GM12891 (cell line): ENCODE measurements around the gene MEF2D.

Source experiments
- DNase-seq: peaks from one replicate; pipeline ENCODE4 v3.0.0; 2011; ENCODE audit warnings: low spot score; ENCODE audit not compliant: insufficient read length
- FAIRE-seq: peaks from 2 replicates; lab custom pipeline; 2011; peaks lifted over from hg19 to GRCh38; lab: Jason Lieb, UNC
- PAX5 ChIP-seq: IDR thresholded peaks from 2 replicates; pipeline ENCODE4 v1.6.1; 2011; ENCODE audit warnings: low read length, moderate library complexity, mild to moderate bottlenecking; ENCODE audit not compliant: insufficient read depth, severe bottlenecking
- POLR2A ChIP-seq: IDR thresholded peaks from 2 replicates; pipeline ENCODE4 v1.6.1; 2011; ENCODE audit warnings: low read depth, low read length, control low read depth
- POLR2AphosphoS5 ChIP-seq: IDR thresholded peaks from 2 replicates; pipeline ENCODE4 v1.6.1; 2011; ENCODE audit warnings: low read depth, low read length, control low read depth
- POU2F2 ChIP-seq: IDR thresholded peaks from 2 replicates; pipeline ENCODE4 v1.6.1; 2011; ENCODE audit warnings: low read depth, mild to moderate bottlenecking, control low read depth, low read length, moderate library complexity
- SPI1 ChIP-seq: IDR thresholded peaks from 2 replicates; pipeline ENCODE4 v1.6.1; 2011; ENCODE audit warnings: low read depth, low read length, control low read depth
- TAF1 ChIP-seq: IDR thresholded peaks from 2 replicates; pipeline ENCODE4 v1.6.1; 2011; ENCODE audit warnings: low read depth, low read length, control low read depth

Gene MEF2D

GRCh38 chr1:156491151-156491949 lies 9.2 kb downstream of the MEF2D start:
- FAIRE-seq: peak; percentile 81
- TF ChIP-seq POLR2A (no peak), POLR2AphosphoS5 (0 out of 2 replicates have a peak, but pooled peaks have one; percentile 43), SPI1 (peak; percentile 41), POU2F2 (peak; percentile 100), TAF1 (no peak), PAX5 (no peak)
- DNase-seq: no peak

DNA sequence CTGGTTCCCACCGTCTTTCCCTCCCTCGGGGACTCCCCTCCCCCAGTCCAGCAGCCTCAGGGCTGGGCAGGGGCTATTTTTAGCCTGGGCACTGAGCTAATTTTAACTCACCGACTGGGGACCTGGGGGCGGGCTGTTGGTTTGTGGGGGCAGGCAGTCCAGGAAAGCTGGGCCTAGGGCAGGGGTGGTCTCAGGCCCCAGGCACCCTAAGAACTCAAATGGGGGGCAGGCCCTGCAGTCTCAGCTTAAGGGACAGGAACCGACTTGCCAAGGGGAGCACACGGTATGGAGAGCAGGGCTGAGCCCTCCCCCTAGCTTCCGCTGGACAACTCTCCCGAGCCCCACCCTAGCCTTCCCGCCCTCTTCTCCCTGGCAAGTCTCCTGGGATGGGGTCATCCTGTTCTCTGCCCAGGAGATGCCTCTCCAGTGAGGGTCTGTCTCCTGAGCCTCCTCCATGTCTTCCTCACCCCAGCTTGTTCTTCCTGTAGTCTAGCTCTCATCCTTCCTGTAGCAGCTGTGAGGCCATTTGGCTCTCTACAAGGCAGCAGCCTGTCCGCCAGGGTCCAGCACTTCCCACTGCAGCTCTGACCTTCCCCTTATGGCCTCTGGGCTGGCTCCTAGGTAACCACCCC lies 10.1 kb downstream of the MEF2D start:
- TF ChIP-seq POLR2A: no peak
- no peak for DNase-seq
- FAIRE-seq: no peak

- DNase-seq (no peak), FAIRE-seq (no peak)
- TF ChIP-seq TAF1 (no peak), POU2F2 (no peak), POLR2AphosphoS5 (no peak), SPI1 (no peak), POLR2A (no peak), PAX5 (no peak)
Measured at GRCh38 chr1:156489935-156490293, 10.7 kb downstream of the MEF2D start.

GRCh38 chr1:156489166-156489934 lies 11.2 kb downstream of the MEF2D start:
- TF ChIP-seq TAF1: 0 out of 2 replicates have a peak, but pooled peaks have one; percentile 12
- TF ChIP-seq POU2F2: peak; percentile 37; the same call in 1 of the 2 replicates
- peak; percentile 59; the same call in 1 of the 2 replicates for TF ChIP-seq POLR2A
- TF ChIP-seq PAX5: no peak
- no peak for TF ChIP-seq SPI1
- no peak for TF ChIP-seq POLR2AphosphoS5
- peak; percentile 13 for FAIRE-seq
- DNase-seq: no peak

- FAIRE-seq: peak; percentile 93
- no peak for DNase-seq
- TF ChIP-seq PAX5: no peak
- peak; percentile 87 for TF ChIP-seq SPI1
- TF ChIP-seq POU2F2: peak; percentile 90
- TF ChIP-seq POLR2A: peak; percentile 49; the same call in 1 of the 2 replicates
- peak; percentile 62; the same call in 1 of the 2 replicates for TF ChIP-seq POLR2AphosphoS5
- peak; percentile 32; the same call in 1 of the 2 replicates for TF ChIP-seq TAF1
Measured at GRCh38 chr1:156488566-156489165, 11.9 kb downstream of the MEF2D start.

DNA sequence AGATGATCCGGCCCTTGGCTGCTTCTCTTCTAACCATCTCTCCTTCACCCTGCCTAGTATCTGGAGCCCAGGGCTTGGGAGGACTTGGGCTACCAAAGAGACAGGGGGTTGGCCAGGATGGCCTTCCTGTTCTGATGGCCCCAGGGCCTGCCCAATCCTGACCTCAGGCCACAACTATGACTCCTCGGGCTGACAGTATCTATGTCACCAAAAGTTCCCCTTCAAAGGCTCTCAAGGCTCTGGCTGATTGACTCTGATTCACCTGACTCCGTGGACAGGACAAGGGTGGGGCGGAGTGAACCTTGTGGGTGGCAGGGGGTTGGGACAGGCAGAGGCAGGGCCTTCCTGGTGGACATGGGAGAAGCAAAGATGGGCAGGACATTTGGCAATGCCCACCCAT lies 12.7 kb downstream of the MEF2D start:
- DNase-seq (no peak), FAIRE-seq (peak; percentile 52)
- TF ChIP-seq POLR2AphosphoS5: no peak
- no peak for TF ChIP-seq PAX5
- TF ChIP-seq POU2F2: no peak
- no peak for TF ChIP-seq POLR2A
- TF ChIP-seq SPI1: no peak
- no peak for TF ChIP-seq TAF1

DNA sequence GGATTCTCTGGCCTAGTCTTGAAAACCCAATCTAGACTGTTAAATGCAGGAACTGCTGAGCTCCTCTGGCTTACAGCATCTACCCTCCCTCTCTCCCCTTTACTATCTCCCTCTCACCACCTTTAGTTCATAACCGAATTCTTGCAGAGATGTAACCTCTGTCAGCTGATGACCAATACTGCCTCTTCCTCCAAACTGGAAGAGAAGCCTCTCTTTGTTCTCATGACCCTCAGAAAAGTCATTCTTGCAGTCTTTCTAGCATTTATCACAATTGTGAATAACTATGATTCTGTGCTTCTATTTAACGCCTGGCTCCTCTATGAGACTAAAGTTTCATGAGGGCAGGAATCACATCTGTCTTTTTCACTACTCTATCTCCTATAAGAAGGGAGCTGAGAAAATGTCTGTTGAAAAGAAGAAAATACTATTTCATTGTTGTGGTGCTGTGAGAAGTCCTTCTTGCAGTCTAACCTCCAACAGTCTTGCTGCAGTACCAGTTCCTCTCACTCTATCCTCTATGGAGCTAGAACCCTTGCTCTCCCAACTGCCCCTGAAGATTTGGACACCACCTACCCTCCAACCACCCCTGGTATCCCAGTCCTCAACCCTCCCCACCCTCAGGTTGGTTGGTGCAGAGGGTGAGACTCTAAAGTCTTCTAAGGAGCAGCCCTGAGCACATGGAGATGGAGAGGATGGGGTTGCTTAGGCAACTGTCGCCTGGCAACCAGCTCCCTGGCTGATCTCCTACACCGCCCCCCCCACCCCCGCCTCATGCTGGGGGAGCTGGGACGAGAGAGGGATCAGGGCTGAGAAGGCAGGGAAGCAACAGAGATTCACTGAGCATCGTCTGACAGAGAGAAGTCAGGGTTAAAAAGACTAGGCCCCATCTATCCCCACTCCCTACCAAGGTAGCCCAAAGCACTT lies 13.9 kb downstream of the MEF2D start:
- DNase-seq (no peak), FAIRE-seq (no peak)
- TF ChIP-seq PAX5 (no peak), POLR2AphosphoS5 (no peak), POU2F2 (no peak), TAF1 (no peak; the same call in 1 of the 2 replicates), POLR2A (no peak), SPI1 (no peak)

DNA sequence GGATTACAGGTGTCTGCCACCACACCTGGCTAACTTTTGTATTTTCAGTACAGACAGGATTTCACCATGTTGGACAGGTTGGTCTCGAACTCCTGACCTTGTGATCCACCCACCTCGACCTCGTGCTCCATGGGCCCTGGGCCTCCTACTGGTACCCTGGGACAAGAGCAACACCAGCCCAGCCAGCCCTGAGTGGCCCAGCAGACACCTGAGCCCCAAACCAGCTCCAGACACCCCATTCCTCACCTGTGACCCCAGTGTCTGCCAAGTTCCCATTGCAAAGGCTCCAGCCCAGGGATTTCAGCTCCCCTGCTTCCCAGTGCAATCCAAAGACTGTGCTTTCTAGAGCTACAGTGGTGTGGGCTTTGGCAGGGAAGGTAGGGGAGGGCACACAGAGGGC lies 14.6 kb downstream of the MEF2D start:
- FAIRE-seq (no peak), DNase-seq (no peak)
- TF ChIP-seq POU2F2: no peak
- no peak for TF ChIP-seq POLR2A
- TF ChIP-seq PAX5: no peak
- TF ChIP-seq TAF1: no peak
- no peak for TF ChIP-seq SPI1
- no peak for TF ChIP-seq POLR2AphosphoS5
